ENCODE results near the gene TMEM61.

TMEM61 gene

GRCh38 chr1:54940042-54940441 is 40.4 kb upstream of the TMEM61 start:
- DNase-seq (ENCODE audit: low read depth): no peak
- no peak for TF ChIP-seq CTCF (IDR thresholded peaks at IDR 0.05; ENCODE audit: control insufficient read depth, insufficient read depth, low read depth, low read length, missing control alignments)
- H3K4me3 ChIP-seq (ENCODE audit: control insufficient read depth, low read depth, low read length): no peak overlapping the region

- no peak for TF ChIP-seq CTCF (IDR thresholded peaks at IDR 0.05; ENCODE audit: control insufficient read depth, insufficient read depth, low read depth, low read length, missing control alignments)
- no peak overlapping the region for H3K4me3 ChIP-seq (ENCODE audit: control insufficient read depth, low read depth, low read length)
- DNase-seq (ENCODE audit: low read depth): no peak
Measured at GRCh38 chr1:54942976-54943375, 37.5 kb upstream of the TMEM61 start.

GRCh38 chr1:54944610-54945392 is 35.6 kb upstream of the TMEM61 start:
- peak; percentile 82 for TF ChIP-seq CTCF (IDR thresholded peaks at IDR 0.05; ENCODE audit: control insufficient read depth, insufficient read depth, low read depth, low read length, missing control alignments)
- DNase-seq (ENCODE audit: low read depth): peak; percentile 60
- H3K4me3 ChIP-seq (ENCODE audit: control insufficient read depth, low read depth, low read length): no peak overlapping the region

GRCh38 chr1:54945393-54945936 is 35.0 kb upstream of the TMEM61 start:
- H3K4me3 ChIP-seq (ENCODE audit: control insufficient read depth, low read depth, low read length): no peak overlapping the region
- no peak for TF ChIP-seq CTCF (IDR thresholded peaks at IDR 0.05; ENCODE audit: control insufficient read depth, insufficient read depth, low read depth, low read length, missing control alignments)
- no peak for DNase-seq (ENCODE audit: low read depth)

GRCh38 chr1:54947540-54947939 is 32.9 kb upstream of the TMEM61 start:
- no peak overlapping the region for H3K4me3 ChIP-seq (ENCODE audit: control insufficient read depth, low read depth, low read length)
- DNase-seq (ENCODE audit: low read depth): no peak
- no peak for TF ChIP-seq CTCF (IDR thresholded peaks at IDR 0.05; ENCODE audit: control insufficient read depth, insufficient read depth, low read depth, low read length, missing control alignments)

GRCh38 chr1:54949053-54949452 is 31.4 kb upstream of the TMEM61 start:
- no peak for TF ChIP-seq CTCF (IDR thresholded peaks at IDR 0.05; ENCODE audit: control insufficient read depth, insufficient read depth, low read depth, low read length, missing control alignments)
- DNase-seq (ENCODE audit: low read depth): no peak

More at GRCh38 chr1:54949053-54949452, 31.4 kb upstream of the TMEM61 start:
- no peak overlapping the region for H3K4me3 ChIP-seq (ENCODE audit: control insufficient read depth, low read depth, low read length)
